ENCODE data around the gene ARL14. TPM values are rescaled to one million over a fixed set of nuclear protein-coding genes. Genes with fewer than 3 reads are reported as not detected.

ARL14 gene
- polyA plus RNA-seq, 1 donor from 2014 or later: not detected

GRCh38 chr3:160641665-160642309 is 35.2 kb upstream of the ARL14 start:
- Histone ChIP-seq H3K9ac (ENCODE audit: low read length) (no peak overlapping the region), H3K36me3 (ENCODE audit: insufficient read depth, low read length) (no peaks in the 10 kb centered on the region), H2AFZ (ENCODE audit: low read depth, low read length) (no peak overlapping the region), H3K9me2 (ENCODE audit: insufficient read depth, low read length) (no peaks in the 10 kb centered on the region), H3K9me3 (ENCODE audit: low read length) (no peaks in the 10 kb centered on the region), H3F3A (ENCODE audit: insufficient read depth, low read length, poor library complexity, severe bottlenecking) (no peaks in the 10 kb centered on the region), H3K4me2 (ENCODE audit: low read length) (no peak overlapping the region), H4K20me1 (ENCODE audit: insufficient read depth) (no peaks in the 10 kb centered on the region), H3K79me2 (replicated peaks; ENCODE audit: insufficient read depth, low read length) (no peaks in the 10 kb centered on the region), H3K27me3 (ENCODE audit: insufficient read depth, low read depth, low read length) (no peaks in the 10 kb centered on the region), H3K27ac (ENCODE audit: low read length) (no peak overlapping the region), H3K4me3 (ENCODE audit: low read length) (no peak overlapping the region)
- TF ChIP-seq TAF1 (IDR thresholded peaks at IDR 0.05; ENCODE audit: low read depth) (no peak), RAD21 (conservative IDR thresholded peaks at IDR 0.05) (no peak), SMC3 (conservative IDR thresholded peaks at IDR 0.05; ENCODE audit: poor library complexity) (no peak)

- H3K27ac ChIP-seq (ENCODE audit: low read length): no peak overlapping the region
- H3K79me2 ChIP-seq (replicated peaks; ENCODE audit: insufficient read depth, low read length): no peaks in the 10 kb centered on the region
- no peaks in the 10 kb centered on the region for H3K36me3 ChIP-seq (ENCODE audit: insufficient read depth, low read length)
- H3K4me2 ChIP-seq (ENCODE audit: low read length): no peak overlapping the region
- H3F3A ChIP-seq (ENCODE audit: insufficient read depth, low read length, poor library complexity, severe bottlenecking): no peaks in the 10 kb centered on the region
- H3K4me3 ChIP-seq (ENCODE audit: low read length): no peak overlapping the region
- no peaks in the 10 kb centered on the region for H3K27me3 ChIP-seq (ENCODE audit: insufficient read depth, low read depth, low read length)
- H2AFZ ChIP-seq (ENCODE audit: low read depth, low read length): no peak overlapping the region
- no peaks in the 10 kb centered on the region for H3K9me2 ChIP-seq (ENCODE audit: insufficient read depth, low read length)
- no peaks in the 10 kb centered on the region for H3K9me3 ChIP-seq (ENCODE audit: low read length)
- TF ChIP-seq CTCF (IDR thresholded peaks at IDR 0.05; ENCODE audit: poor library complexity, severe bottlenecking) (no peak), EP300 (conservative IDR thresholded peaks at IDR 0.05; ENCODE audit: poor library complexity, severe bottlenecking) (no peak), TAF1 (IDR thresholded peaks at IDR 0.05; ENCODE audit: low read depth) (no peak), RAD21 (conservative IDR thresholded peaks at IDR 0.05) (no peak), SMC3 (conservative IDR thresholded peaks at IDR 0.05; ENCODE audit: poor library complexity) (no peak), EZH2 (IDR thresholded peaks at IDR 0.05; ENCODE audit: borderline replicate concordance, insufficient read depth, low read length, poor library complexity, severe bottlenecking) (no peak), REST (IDR thresholded peaks at IDR 0.05; ENCODE audit: borderline replicate concordance) (no peak), MXI1 (conservative IDR thresholded peaks at IDR 0.05; ENCODE audit: poor library complexity, severe bottlenecking) (no peak), POLR2AphosphoS5 (IDR thresholded peaks at IDR 0.05) (no peak)
- no peaks in the 10 kb centered on the region for H4K20me1 ChIP-seq (ENCODE audit: insufficient read depth)
- no peak overlapping the region for H3K9ac ChIP-seq (ENCODE audit: low read length)
These were observed 33.0 kb upstream of the ARL14 start for GRCh38 chr3:160643994-160644393.

Measured in neural cell (in vitro differentiated cells).